HUES6 (cell line): ENCODE data around the gene SUFU.

Experiments
- H3K27ac ChIP-seq: 2 replicates; pipeline ENCODE4 v1.7.0; 2013; ENCODE audit warnings: low read depth, mild to moderate bottlenecking, low read length, inconsistent platforms
- H3K27me3 ChIP-seq: 2 replicates; pipeline ENCODE4 v1.6.1; 2013; ENCODE audit warnings: low read length; ENCODE audit not compliant: control insufficient read depth, insufficient read depth
- H3K36me3 ChIP-seq: 2 replicates; pipeline ENCODE4 v1.6.1; 2013; ENCODE audit warnings: low read length; ENCODE audit not compliant: control insufficient read depth, insufficient read depth
- H3K4me1 ChIP-seq: 2 replicates; pipeline ENCODE4 v1.6.1; 2013; ENCODE audit warnings: low read length; ENCODE audit not compliant: control insufficient read depth, insufficient read depth
- H3K4me3 ChIP-seq: 2 replicates; pipeline ENCODE4 v1.5.1; 2013; ENCODE audit warnings: low read depth, low read length
- H3K9ac ChIP-seq: one replicate; pipeline ENCODE4 v1.6.1; 2013; ENCODE audit warnings: mild to moderate bottlenecking, low read length
- H3K9me3 ChIP-seq: 2 replicates; pipeline ENCODE4 v1.6.1; 2013; ENCODE audit warnings: low read depth, low read length; ENCODE audit not compliant: control insufficient read depth, insufficient read depth

Gene SUFU

GRCh38 chr10:102642736-102643335 lies 139.1 kb downstream of the SUFU start:
- no peaks in the 10 kb centered on the region for H3K36me3 ChIP-seq
- no peaks in the 10 kb centered on the region for H3K9me3 ChIP-seq
- peak overlapping the region; percentile 84 for H3K9ac ChIP-seq
- H3K27me3 ChIP-seq: no peaks in the 10 kb centered on the region
- peaks cover 16% of the 10 kb centered on the region for H3K4me1 ChIP-seq
- H3K27ac ChIP-seq: peak overlapping the region; percentile 92
- peak overlapping the region; percentile 78 for H3K4me3 ChIP-seq

GRCh38 chr10:102643336-102644065 lies 139.7 kb downstream of the SUFU start:
- Histone ChIP-seq H3K27ac (peak overlapping the region; percentile 92), H3K9ac (peak overlapping the region; percentile 84), H3K27me3 (no peaks in the 10 kb centered on the region), H3K36me3 (0 out of 2 replicates have a peak, but pooled peaks cover 4% of the 10 kb centered on the region), H3K4me3 (peak overlapping the region; percentile 78), H3K9me3 (no peaks in the 10 kb centered on the region), H3K4me1 (peaks cover 23% of the 10 kb centered on the region)

GRCh38 chr10:102644066-102644645 lies 140.4 kb downstream of the SUFU start, which contains the start of gene TRIM8:
TSS of gene TRIM8 (plus strand) at chr10:102644479. CDS start at chr10:102644618, 139 bp downstream.
- Histone ChIP-seq H3K4me1 (peaks cover 30% of the 10 kb centered on the region), H3K4me3 (peak within 1 kb of the TSS; percentile 78), H3K9ac (peak within 1 kb of the TSS; percentile 84), H3K36me3 (0 out of 2 replicates have a peak, but pooled peaks cover 4% of the 10 kb centered on the region), H3K27ac (peak within 1 kb of the TSS; percentile 92; the same call in 1 of the 2 replicates), H3K27me3 (no peaks in the 10 kb centered on the region), H3K9me3 (no peaks in the 10 kb centered on the region)

- Histone ChIP-seq H3K4me1 (peaks cover 36% of the 10 kb centered on the region), H3K36me3 (0 out of 2 replicates have a peak, but pooled peaks cover 4% of the 10 kb centered on the region), H3K4me3 (peak overlapping the region; percentile 78), H3K27ac (peak overlapping the region; percentile 58; the same call in 1 of the 2 replicates), H3K27me3 (no peaks in the 10 kb centered on the region), H3K9ac (peak overlapping the region; percentile 75), H3K9me3 (no peaks in the 10 kb centered on the region)
Measured at GRCh38 chr10:102644646-102645387, 141.0 kb downstream of the SUFU start.

GRCh38 chr10:102645388-102645740 lies 141.6 kb downstream of the SUFU start:
- Histone ChIP-seq H3K27ac (no peak overlapping the region), H3K4me3 (peak overlapping the region; percentile 78), H3K9me3 (no peaks in the 10 kb centered on the region), H3K9ac (peak overlapping the region; percentile 75), H3K4me1 (peaks cover 41% of the 10 kb centered on the region), H3K27me3 (no peaks in the 10 kb centered on the region), H3K36me3 (0 out of 2 replicates have a peak, but pooled peaks cover 4% of the 10 kb centered on the region)

GRCh38 chr10:102645741-102646609 lies 142.2 kb downstream of the SUFU start:
- H3K36me3 ChIP-seq: 0 out of 2 replicates have a peak, but pooled peaks cover 4% of the 10 kb centered on the region
- peaks cover 47% of the 10 kb centered on the region for H3K4me1 ChIP-seq
- no peak overlapping the region for H3K27ac ChIP-seq
- H3K27me3 ChIP-seq: no peaks in the 10 kb centered on the region
- H3K9ac ChIP-seq: peak overlapping the region; percentile 75
- peak overlapping the region; percentile 78 for H3K4me3 ChIP-seq
- no peaks in the 10 kb centered on the region for H3K9me3 ChIP-seq

- Histone ChIP-seq H3K27ac (no peak overlapping the region), H3K4me3 (peak overlapping the region; percentile 78), H3K4me1 (peaks cover 54% of the 10 kb centered on the region), H3K9ac (peak overlapping the region; percentile 75), H3K36me3 (0 out of 2 replicates have a peak, but pooled peaks cover 4% of the 10 kb centered on the region), H3K27me3 (no peaks in the 10 kb centered on the region), H3K9me3 (no peaks in the 10 kb centered on the region)
Measured at GRCh38 chr10:102646610-102647442, 143.1 kb downstream of the SUFU start.

- H3K9ac ChIP-seq: no peak overlapping the region
Measured at GRCh38 chr10:102647443-102648268, 143.9 kb downstream of the SUFU start.

GRCh38 chr10:102648269-102648888 lies 144.6 kb downstream of the SUFU start:
- H3K27ac ChIP-seq: no peak overlapping the region
- H3K27me3 ChIP-seq: no peaks in the 10 kb centered on the region
- peaks cover 58% of the 10 kb centered on the region for H3K4me1 ChIP-seq
- H3K9me3 ChIP-seq: no peaks in the 10 kb centered on the region
- peak overlapping the region; percentile 13; the same call in 1 of the 2 replicates for H3K4me3 ChIP-seq
- H3K36me3 ChIP-seq: peaks cover 14% of the 10 kb centered on the region
- H3K9ac ChIP-seq: no peak overlapping the region

More at GRCh38 chr10:102647443-102648268, 143.9 kb downstream of the SUFU start:
- Histone ChIP-seq H3K4me3 (peak overlapping the region; percentile 78), H3K36me3 (0 out of 2 replicates have a peak, but pooled peaks cover 10% of the 10 kb centered on the region), H3K4me1 (peaks cover 58% of the 10 kb centered on the region), H3K9me3 (no peaks in the 10 kb centered on the region), H3K27ac (no peak overlapping the region), H3K27me3 (no peaks in the 10 kb centered on the region)
